Measurements from ENCODE around the gene HERC2. TPM values are rescaled to one million over a fixed set of nuclear protein-coding genes. Genes with fewer than 3 reads are reported as not detected.

HERC2 gene
- total and polyA plus RNA-seq, 9 of the 15 experiments (the other 6 are each of a cell fraction or from before 2014, with no cell fraction given) = 10.6 to 84.0 (median 42.6) TPM

- TF ChIP-seq GTF3C2 (IDR thresholded peaks at IDR 0.05; ENCODE audit: borderline replicate concordance, extremely low read depth, insufficient read length) = no peak
- TF ChIP-seq THAP7 (CRISPR knock-in tag; IDR thresholded peaks at IDR 0.05) = no peak
- TF ChIP-seq KAT7 (CRISPR knock-in tag; IDR thresholded peaks at IDR 0.05; ENCODE audit: borderline replicate concordance) = no peak
- TF ChIP-seq ZBED1 (IDR thresholded peaks at IDR 0.05) = no peak
- TF ChIP-seq NKRF (IDR thresholded peaks at IDR 0.05; ENCODE audit: borderline replicate concordance) = peak; percentile 52; the same call in 1 of the 2 replicates
- no peak for TF ChIP-seq SNRNP70 (optimal IDR thresholded peaks at IDR 0.05; ENCODE audit: low read depth, low read length)
- TF ChIP-seq ZHX1 (conservative IDR thresholded peaks at IDR 0.05; ENCODE audit: low read length) = no peak
- TF ChIP-seq E2F5 (CRISPR knock-in tag; IDR thresholded peaks at IDR 0.05) = no peak
- TF ChIP-seq DACH1 (IDR thresholded peaks at IDR 0.05; ENCODE audit: partially characterized antibody) = no peak
- no peak for TF ChIP-seq ZBTB49 (CRISPR knock-in tag; IDR thresholded peaks at IDR 0.05; ENCODE audit: borderline replicate concordance)
- no peak for TF ChIP-seq CC2D1A (IDR thresholded peaks at IDR 0.05)
- TF ChIP-seq USF2 (CRISPR knock-in tag; IDR thresholded peaks at IDR 0.05) = no peak
- TF ChIP-seq MEF2A (IDR thresholded peaks at IDR 0.05; ENCODE audit: control insufficient read depth, low read depth, low read length) = no peak
Measured at GRCh38 chr15:28098766-28099554, 223.0 kb downstream of the HERC2 start, which contains the start of gene OCA2 (continued).
